ENCODE data around the gene TMEM244. TPM values are rescaled to one million over a fixed set of nuclear protein-coding genes. Genes with fewer than 3 reads are reported as not detected.

The TMEM244 gene
- total and polyA plus RNA-seq, 9 of the 15 experiments (the other 6 are each of a cell fraction or from before 2014, with no cell fraction given): not detected

DNA sequence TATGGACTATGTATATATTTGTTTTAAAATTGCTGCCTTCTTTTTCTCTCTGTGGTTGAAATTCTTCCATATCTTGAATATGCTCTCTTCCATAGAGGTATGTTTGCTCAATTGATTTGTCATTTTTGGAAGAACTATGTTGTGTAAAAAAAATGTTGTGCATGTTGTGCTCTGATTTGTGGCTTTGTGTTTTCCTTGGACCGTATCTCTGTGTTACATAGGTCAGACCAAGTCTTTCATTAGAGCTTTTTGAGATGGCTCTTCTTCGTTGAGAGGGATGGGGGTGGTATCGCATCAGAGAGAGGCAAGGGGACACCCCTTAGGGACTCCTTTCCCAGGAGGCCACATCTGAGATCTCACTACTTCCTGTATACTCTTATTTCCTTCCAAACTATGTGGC, 43.8 kb downstream of the TMEM244 start (continued):
- TF ChIP-seq ZBTB40 (IDR thresholded peaks at IDR 0.05) (no peak), ZBTB40 (CRISPR knock-in tag; IDR thresholded peaks at IDR 0.05) (no peak), ARID1B (IDR thresholded peaks at IDR 0.05) (no peak), CREB1 (IDR thresholded peaks at IDR 0.05) (no peak), CREB1 (CRISPR knock-in tag; IDR thresholded peaks at IDR 0.05) (no peak)
- TF ChIP-seq, protein P1, sequence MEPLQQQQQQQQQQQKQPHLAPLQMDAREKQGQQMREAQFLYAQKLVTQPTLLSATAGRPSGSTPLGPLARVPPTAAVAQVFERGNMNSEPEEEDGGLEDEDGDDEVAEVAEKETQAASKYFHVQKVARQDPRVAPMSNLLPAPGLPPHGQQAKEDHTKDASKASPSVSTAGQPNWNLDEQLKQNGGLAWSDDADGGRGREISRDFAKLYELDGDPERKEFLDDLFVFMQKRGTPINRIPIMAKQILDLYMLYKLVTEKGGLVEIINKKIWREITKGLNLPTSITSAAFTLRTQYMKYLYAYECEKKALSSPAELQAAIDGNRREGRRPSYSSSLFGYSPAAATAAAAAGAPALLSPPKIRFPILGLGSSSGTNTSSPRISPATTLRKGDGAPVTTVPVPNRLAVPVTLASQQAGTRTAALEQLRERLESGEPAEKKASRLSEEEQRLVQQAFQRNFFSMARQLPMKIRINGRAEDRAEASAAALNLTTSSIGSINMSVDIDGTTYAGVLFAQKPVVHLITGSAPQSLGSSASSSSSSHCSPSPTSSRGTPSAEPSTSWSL (CRISPR knock-in tag; IDR thresholded peaks at IDR 0.05; ENCODE audit: borderline replicate concordance): no peak

Measured in K562 (cell line).